ENCODE data around the gene WDR82. TPM values are rescaled to one million over a fixed set of nuclear protein-coding genes. Genes with fewer than 3 reads are reported as not detected.

Gene WDR82
- total RNA-seq, 1 experiment from 2014 or later, result 16.4 TPM

- DNase-seq (ENCODE audit: low spot score), result no peak
Measured at GRCh38 chr3:52308308-52308707, 29.9 kb upstream of the WDR82 start.

GRCh38 chr3:52306978-52307377 lies 28.5 kb upstream of the WDR82 start:
- DNase-seq (ENCODE audit: low spot score), result no peak

- no peak for DNase-seq (ENCODE audit: low spot score)
Measured at GRCh38 chr3:52305926-52306325, 27.5 kb upstream of the WDR82 start.

- no peak for DNase-seq (ENCODE audit: low spot score)
Measured at GRCh38 chr3:52303811-52304210, 25.4 kb upstream of the WDR82 start.

GRCh38 chr3:52302426-52303145 lies 24.1 kb upstream of the WDR82 start:
- DNase-seq (ENCODE audit: low spot score), result no peak

GRCh38 chr3:52299879-52300611 lies 21.6 kb upstream of the WDR82 start:
- no peak for DNase-seq (ENCODE audit: low spot score)

- DNase-seq (ENCODE audit: low spot score), result no peak
Measured at GRCh38 chr3:52299247-52299878, 20.9 kb upstream of the WDR82 start.

GRCh38 chr3:52298149-52299098 lies 20.0 kb upstream of the WDR82 start:
- DNase-seq (ENCODE audit: low spot score), result no peak

- no peak for DNase-seq (ENCODE audit: low spot score)
Measured at GRCh38 chr3:52297242-52298148, 19.0 kb upstream of the WDR82 start.

- no peak for DNase-seq (ENCODE audit: low spot score)
Measured at GRCh38 chr3:52295671-52296208, 17.3 kb upstream of the WDR82 start.

- no peak for DNase-seq (ENCODE audit: low spot score)
Measured at GRCh38 chr3:52294320-52295150, 16.1 kb upstream of the WDR82 start.

- no peak for DNase-seq (ENCODE audit: low spot score)
Measured at GRCh38 chr3:52293491-52294319, 15.3 kb upstream of the WDR82 start.

- DNase-seq (ENCODE audit: low spot score), result no peak
Measured at GRCh38 chr3:52292247-52293065, 14.0 kb upstream of the WDR82 start.

- DNase-seq (ENCODE audit: low spot score), result peak; percentile 27
Measured at GRCh38 chr3:52291508-52292181, 13.2 kb upstream of the WDR82 start.

- no peak for DNase-seq (ENCODE audit: low spot score)
Measured at GRCh38 chr3:52290596-52291507, 12.4 kb upstream of the WDR82 start.
